ENCODE results near the gene NIM1K. TPM values are rescaled to one million over a fixed set of nuclear protein-coding genes. Genes with fewer than 3 reads are reported as not detected.
"Not testable (repeated sequence)": the region's sequence is repeated elsewhere in the genome, so short reads cannot be mapped to it uniquely, and the experiment has no call there.

The NIM1K gene
- total RNA-seq, 4 donors from 2014 or later = 0.32 TPM; not detected in 3

GRCh38 chr5:43197535-43197934 is 5.5 kb downstream of the NIM1K start:
- WGBS, 2 donors (ENCODE audit: low coverage in 1 of 2) = 52 to 67% methylated on average over 3 of the region's 3 CpGs
- no peak for DNase-seq
- Histone ChIP-seq H3K36me3 (no peaks in the 10 kb centered on the region), H3K9me3 (no peaks in the 10 kb centered on the region), H3K4me3 (no peak overlapping the region), H3K27me3 (peaks cover 8% of the 10 kb centered on the region), H3K27ac (no peak overlapping the region), H3K4me1 (peaks cover 6 to 8% (median 8%) of the 10 kb centered on the region in 4 donors)
- intact Hi-C loops (cut with DNase I; ENCODE audit: low total_unique reads) (no loop called here), in situ Hi-C loops (cut with MboI; ENCODE audit: low pct_ligation_motif_present in 1 of 4, low pct_unique_long_range_greater_than_20kb in 1 of 4, low sequenced_read_pairs in 3 of 4) (no loop called here)
- TF ChIP-seq POLR2A (IDR thresholded peaks at IDR 0.05) = no peak
- no peak for TF ChIP-seq CTCF (IDR thresholded peaks at IDR 0.05)
- no peak for TF ChIP-seq EP300 (IDR thresholded peaks at IDR 0.05; ENCODE audit: low read depth)
- no peak for TF ChIP-seq POLR2AphosphoS5 (IDR thresholded peaks at IDR 0.05)

GRCh38 chr5:43201442-43201841 is 9.4 kb downstream of the NIM1K start:
- WGBS, 2 donors (ENCODE audit: low coverage in 1 of 2) = 60 to 100% methylated on average over 1 to 5 of the region's 5 CpGs
- H3K27ac ChIP-seq; H3K4me1 ChIP-seq; in situ Hi-C loops (cut with MboI; ENCODE audit: low pct_ligation_motif_present in 1 of 4, low pct_unique_long_range_greater_than_20kb in 1 of 4, low sequenced_read_pairs in 3 of 4); H3K9me3 ChIP-seq; DNase-seq; intact Hi-C loops (cut with DNase I; ENCODE audit: low total_unique reads); H3K27me3 ChIP-seq; H3K4me3 ChIP-seq; H3K36me3 ChIP-seq: not testable (repeated sequence)

GRCh38 chr5:43202380-43202779 is 10.4 kb downstream of the NIM1K start:
- TF ChIP-seq EP300 (IDR thresholded peaks at IDR 0.05; ENCODE audit: low read depth) (no peak), POLR2A (IDR thresholded peaks at IDR 0.05) (no peak), POLR2AphosphoS5 (IDR thresholded peaks at IDR 0.05) (no peak), CTCF (IDR thresholded peaks at IDR 0.05) (no peak)
- Histone ChIP-seq H3K27ac (no peak overlapping the region), H3K4me3 (no peak overlapping the region), H3K36me3 (no peaks in the 10 kb centered on the region), H3K4me1 (no peaks in the 10 kb centered on the region), H3K9me3 (no peaks in the 10 kb centered on the region), H3K27me3 (no peaks in the 10 kb centered on the region)
- no peak for DNase-seq
- intact Hi-C loops (cut with DNase I; ENCODE audit: low total_unique reads) (no loop called here), in situ Hi-C loops (cut with MboI; ENCODE audit: low pct_ligation_motif_present in 1 of 4, low pct_unique_long_range_greater_than_20kb in 1 of 4, low sequenced_read_pairs in 3 of 4) (no loop called here)
- 75 to 82% methylated on average over 5 of the region's 5 CpGs for WGBS, 2 donors (ENCODE audit: low coverage in 1 of 2)

- H3K9me3 ChIP-seq = no peaks in the 10 kb centered on the region
- in situ Hi-C loops (cut with MboI; ENCODE audit: low pct_ligation_motif_present in 1 of 4, low pct_unique_long_range_greater_than_20kb in 1 of 4, low sequenced_read_pairs in 3 of 4) = no loop called here
- intact Hi-C loops (cut with DNase I; ENCODE audit: low total_unique reads) = no loop called here
- H3K27ac ChIP-seq = no peak overlapping the region
- H3K4me1 ChIP-seq = peaks cover 0 to under 1% (median 0%) of the 10 kb centered on the region in 4 donors
- H3K27me3 ChIP-seq = no peaks in the 10 kb centered on the region
- WGBS, 2 donors (ENCODE audit: low coverage in 1 of 2) = 80 to 90% methylated on average over 2 to 5 of the region's 5 CpGs
- TF ChIP-seq POLR2AphosphoS5 (IDR thresholded peaks at IDR 0.05) (no peak), CTCF (IDR thresholded peaks at IDR 0.05) (no peak), POLR2A (IDR thresholded peaks at IDR 0.05) (no peak), EP300 (IDR thresholded peaks at IDR 0.05; ENCODE audit: low read depth) (no peak)
- DNase-seq = no peak
- no peaks in the 10 kb centered on the region for H3K36me3 ChIP-seq
- no peak overlapping the region for H3K4me3 ChIP-seq
Observed at GRCh38 chr5:43203373-43203772, 11.3 kb downstream of the NIM1K start.

- Histone ChIP-seq H3K36me3 (no peaks in the 10 kb centered on the region), H3K4me1 (peaks cover 0 to 14% (median 3%) of the 10 kb centered on the region in 4 donors), H3K27ac (no peak overlapping the region), H3K4me3 (no peak overlapping the region), H3K9me3 (no peaks in the 10 kb centered on the region), H3K27me3 (no peaks in the 10 kb centered on the region)
- WGBS, 2 donors (ENCODE audit: low coverage in 1 of 2) = 82 to 100% methylated on average over 2 of the region's 2 CpGs
- intact Hi-C loops (cut with DNase I; ENCODE audit: low total_unique reads) (no loop called here), in situ Hi-C loops (cut with MboI; ENCODE audit: low pct_ligation_motif_present in 1 of 4, low pct_unique_long_range_greater_than_20kb in 1 of 4, low sequenced_read_pairs in 3 of 4) (no loop called here)
- TF ChIP-seq POLR2AphosphoS5 (IDR thresholded peaks at IDR 0.05) (no peak), POLR2A (IDR thresholded peaks at IDR 0.05) (no peak), EP300 (IDR thresholded peaks at IDR 0.05; ENCODE audit: low read depth) (no peak), CTCF (IDR thresholded peaks at IDR 0.05) (no peak)
- DNase-seq = no peak
Observed at GRCh38 chr5:43204958-43205357, 12.9 kb downstream of the NIM1K start.

All from transverse colon (tissue), 4 donors.